WTC11 (cell line): ENCODE measurements around the gene TSPAN4. TPM values are rescaled to one million over a fixed set of nuclear protein-coding genes. Genes with fewer than 3 reads are reported as not detected.

ENCODE experiments used
- CREB1 ChIP-seq: sonication (generic); formaldehyde crosslinking; IDR thresholded peaks from 2 replicates; pipeline ENCODE4 v1.8.0; 2023; ENCODE audit warnings: mild to moderate bottlenecking, missing genetic modification reagents
- ESRRA ChIP-seq: sonication (generic); formaldehyde crosslinking; IDR thresholded peaks from 2 replicates; pipeline ENCODE4 v1.8.1; 2022; ENCODE audit warnings: mild to moderate bottlenecking, missing genetic modification reagents, borderline replicate concordance
- FOXJ3 ChIP-seq: sonication (generic); formaldehyde crosslinking; IDR thresholded peaks from 2 replicates; pipeline ENCODE4 v1.9.0; 2021; ENCODE audit warnings: missing genetic modification reagents, mild to moderate bottlenecking, borderline replicate concordance
- NFYB ChIP-seq: sonication (generic); formaldehyde crosslinking; conservative IDR thresholded peaks from 2 replicates; pipeline ENCODE4 v1.8.0; 2022; ENCODE audit warnings: low read depth, missing genetic modification reagents
- NR3C1 ChIP-seq: sonication (generic); formaldehyde crosslinking; conservative IDR thresholded peaks from 2 replicates; pipeline ENCODE4 v1.8.1; 2023; ENCODE audit warnings: low read depth, mild to moderate bottlenecking, missing genetic modification reagents
- OVOL2 ChIP-seq: fragments of 250-450 bp; sonication (Bioruptor Pico); IDR thresholded peaks from 2 replicates; pipeline ENCODE4 v1.9.0; 2021; ENCODE audit warnings: mild to moderate bottlenecking, borderline replicate concordance
- RORB ChIP-seq: fragments of 250-450 bp; sonication (Bioruptor Pico); IDR thresholded peaks from 2 replicates; pipeline ENCODE4 v1.9.0; 2021; ENCODE audit warnings: mild to moderate bottlenecking
- SMAD3 ChIP-seq: sonication (generic); formaldehyde crosslinking; IDR thresholded peaks from 2 replicates; pipeline ENCODE4 v1.8.0; 2022; ENCODE audit warnings: missing genetic modification reagents, mild to moderate bottlenecking, borderline replicate concordance
- SOX15 ChIP-seq: fragments of 250-450 bp; sonication (Bioruptor Pico); IDR thresholded peaks from 2 replicates; pipeline ENCODE4 v1.9.0; 2021; ENCODE audit warnings: mild to moderate bottlenecking
- TCF7 ChIP-seq: sonication (generic); formaldehyde crosslinking; IDR thresholded peaks from 2 replicates; pipeline ENCODE4 v1.8.0; 2022; ENCODE audit warnings: mild to moderate bottlenecking, low read depth, missing genetic modification reagents, moderate library complexity
- TEAD4 ChIP-seq: sonication (generic); formaldehyde crosslinking; IDR thresholded peaks from 2 replicates; pipeline ENCODE4 v1.8.0; 2022; ENCODE audit warnings: mild to moderate bottlenecking, missing genetic modification reagents
- TP53 ChIP-seq: sonication (generic); formaldehyde crosslinking; IDR thresholded peaks from 2 replicates; pipeline ENCODE4 v1.8.1; 2023; ENCODE audit warnings: mild to moderate bottlenecking, missing genetic modification reagents
- ZNF232 ChIP-seq: sonication (generic); formaldehyde crosslinking; IDR thresholded peaks from 2 replicates; pipeline ENCODE4 v1.8.0; 2022; ENCODE audit warnings: mild to moderate bottlenecking, missing genetic modification reagents
- ZNF396 ChIP-seq: fragments of 250-450 bp; sonication (Bioruptor Pico); IDR thresholded peaks from 2 replicates; pipeline ENCODE4 v1.8.0; 2021; ENCODE audit warnings: mild to moderate bottlenecking, moderate library complexity, borderline replicate concordance
- ZNF416 ChIP-seq: fragments of 250-450 bp; sonication (Bioruptor Pico); IDR thresholded peaks from 2 replicates; pipeline ENCODE4 v1.9.0; 2021; ENCODE audit warnings: mild to moderate bottlenecking, inconsistent platforms
- ZNF671 ChIP-seq: fragments of 250-450 bp; sonication (Bioruptor Pico); IDR thresholded peaks from 2 replicates; pipeline ENCODE4 v1.8.0; 2021; ENCODE audit warnings: mild to moderate bottlenecking
- total RNA-seq: library from RNA; stranded (reverse); gene quantifications from 3 replicates; pipeline ENCODE4 v1.2.3, GENCODE V29; 2021
- TF ChIP-seq, protein P1 (sequence below): sonication (generic); formaldehyde crosslinking; IDR thresholded peaks from 2 replicates; pipeline ENCODE4 v1.8.1; 2023; ENCODE audit warnings: mild to moderate bottlenecking, missing genetic modification reagents, borderline replicate concordance
- TF ChIP-seq, protein P2 (sequence below): sonication (generic); formaldehyde crosslinking; conservative IDR thresholded peaks from 2 replicates; pipeline ENCODE4 v1.8.1; 2023; ENCODE audit warnings: mild to moderate bottlenecking, low read depth, missing genetic modification reagents, moderate library complexity
- TF ChIP-seq, protein P3 (sequence below): sonication (generic); formaldehyde crosslinking; IDR thresholded peaks from 2 replicates; pipeline ENCODE4 v1.8.0; 2022; ENCODE audit warnings: mild to moderate bottlenecking, missing genetic modification reagents
- TF ChIP-seq, protein P4 (sequence below): sonication (generic); formaldehyde crosslinking; IDR thresholded peaks from 2 replicates; pipeline ENCODE4 v1.8.1; 2023; ENCODE audit warnings: mild to moderate bottlenecking, missing genetic modification reagents, moderate library complexity
- TF ChIP-seq, protein P5 (sequence below): sonication (generic); formaldehyde crosslinking; conservative IDR thresholded peaks from 2 replicates; pipeline ENCODE4 v1.8.1; 2022; ENCODE audit warnings: mild to moderate bottlenecking, missing genetic modification reagents
- TF ChIP-seq, protein P6 (sequence below): fragments of 250-450 bp; sonication (Bioruptor Pico); IDR thresholded peaks from 2 replicates; pipeline ENCODE4 v1.9.0; 2021; ENCODE audit warnings: mild to moderate bottlenecking
- TF ChIP-seq, protein P7 (sequence below): sonication (generic); formaldehyde crosslinking; IDR thresholded peaks from 2 replicates; pipeline ENCODE4 v1.8.0; 2022; ENCODE audit warnings: mild to moderate bottlenecking, missing genetic modification reagents
- TF ChIP-seq, protein P8 (sequence below): fragments of 200-600 bp; IDR thresholded peaks from 2 replicates; pipeline ENCODE4 v1.8.0; 2022; ENCODE audit warnings: antibody characterized with exemption
- TF ChIP-seq, protein P9 (sequence below): fragments of 250-450 bp; sonication (Bioruptor Pico); IDR thresholded peaks from 2 replicates; pipeline ENCODE4 v2.1.2; 2022; ENCODE audit warnings: mild to moderate bottlenecking, moderate library complexity

Gene TSPAN4
- total RNA-seq, 1 experiment from 2014 or later: 94.3 TPM

DNA sequence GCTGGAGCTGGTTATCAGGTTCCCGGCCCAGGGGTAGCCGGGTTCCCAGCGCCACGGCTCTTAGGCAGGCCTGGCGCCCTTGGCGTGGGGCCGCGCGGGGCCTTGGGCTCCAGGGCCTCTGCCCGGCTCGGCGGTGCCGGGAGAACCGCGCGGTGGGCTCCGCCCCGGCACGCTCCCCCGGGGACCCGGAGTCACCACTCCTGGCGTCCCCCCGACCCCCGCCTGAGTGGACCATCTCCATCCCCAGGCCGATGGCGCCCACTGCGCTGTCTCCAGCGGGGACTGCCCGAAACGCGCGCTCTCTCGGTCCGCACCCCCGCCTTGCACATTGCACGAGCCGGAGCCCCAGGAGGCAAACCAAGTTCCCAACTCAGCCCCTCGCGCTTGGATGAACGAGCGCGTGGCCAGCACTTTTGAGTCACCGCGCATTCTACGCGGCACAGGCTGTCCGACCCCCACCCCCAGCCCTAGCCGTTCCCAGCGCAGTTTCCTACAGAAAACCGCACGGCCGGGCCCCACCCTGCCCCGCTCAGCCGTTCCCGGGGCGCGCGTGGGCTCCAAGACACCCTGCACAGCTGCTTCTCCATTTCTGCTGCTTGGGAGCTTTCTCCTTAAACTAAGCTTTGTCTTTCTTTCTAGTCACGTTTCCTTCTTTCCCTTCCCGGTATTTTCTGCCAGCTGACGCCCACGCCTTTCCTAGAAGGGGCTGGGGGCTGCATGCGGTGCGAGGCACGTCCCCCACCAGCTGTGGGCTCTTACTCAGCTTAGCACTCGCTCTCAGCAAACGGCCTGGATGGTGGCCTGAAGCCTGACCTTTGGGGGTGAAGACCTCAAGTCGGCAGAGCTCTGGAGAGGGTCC is 68.6 kb downstream of the TSPAN4 start (continued):
- 0 out of 2 replicates have a peak, but pooled peaks have one; percentile 22 for TF ChIP-seq NFYB
- TF ChIP-seq ZNF396 (CRISPR knock-in tag): no peak
- TF ChIP-seq, protein P1, sequence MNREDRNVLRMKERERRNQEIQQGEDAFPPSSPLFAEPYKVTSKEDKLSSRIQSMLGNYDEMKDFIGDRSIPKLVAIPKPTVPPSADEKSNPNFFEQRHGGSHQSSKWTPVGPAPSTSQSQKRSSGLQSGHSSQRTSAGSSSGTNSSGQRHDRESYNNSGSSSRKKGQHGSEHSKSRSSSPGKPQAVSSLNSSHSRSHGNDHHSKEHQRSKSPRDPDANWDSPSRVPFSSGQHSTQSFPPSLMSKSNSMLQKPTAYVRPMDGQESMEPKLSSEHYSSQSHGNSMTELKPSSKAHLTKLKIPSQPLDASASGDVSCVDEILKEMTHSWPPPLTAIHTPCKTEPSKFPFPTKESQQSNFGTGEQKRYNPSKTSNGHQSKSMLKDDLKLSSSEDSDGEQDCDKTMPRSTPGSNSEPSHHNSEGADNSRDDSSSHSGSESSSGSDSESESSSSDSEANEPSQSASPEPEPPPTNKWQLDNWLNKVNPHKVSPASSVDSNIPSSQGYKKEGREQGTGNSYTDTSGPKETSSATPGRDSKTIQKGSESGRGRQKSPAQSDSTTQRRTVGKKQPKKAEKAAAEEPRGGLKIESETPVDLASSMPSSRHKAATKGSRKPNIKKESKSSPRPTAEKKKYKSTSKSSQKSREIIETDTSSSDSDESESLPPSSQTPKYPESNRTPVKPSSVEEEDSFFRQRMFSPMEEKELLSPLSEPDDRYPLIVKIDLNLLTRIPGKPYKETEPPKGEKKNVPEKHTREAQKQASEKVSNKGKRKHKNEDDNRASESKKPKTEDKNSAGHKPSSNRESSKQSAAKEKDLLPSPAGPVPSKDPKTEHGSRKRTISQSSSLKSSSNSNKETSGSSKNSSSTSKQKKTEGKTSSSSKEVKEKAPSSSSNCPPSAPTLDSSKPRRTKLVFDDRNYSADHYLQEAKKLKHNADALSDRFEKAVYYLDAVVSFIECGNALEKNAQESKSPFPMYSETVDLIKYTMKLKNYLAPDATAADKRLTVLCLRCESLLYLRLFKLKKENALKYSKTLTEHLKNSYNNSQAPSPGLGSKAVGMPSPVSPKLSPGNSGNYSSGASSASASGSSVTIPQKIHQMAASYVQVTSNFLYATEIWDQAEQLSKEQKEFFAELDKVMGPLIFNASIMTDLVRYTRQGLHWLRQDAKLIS (CRISPR knock-in tag): no peak
- TF ChIP-seq, protein P2, sequence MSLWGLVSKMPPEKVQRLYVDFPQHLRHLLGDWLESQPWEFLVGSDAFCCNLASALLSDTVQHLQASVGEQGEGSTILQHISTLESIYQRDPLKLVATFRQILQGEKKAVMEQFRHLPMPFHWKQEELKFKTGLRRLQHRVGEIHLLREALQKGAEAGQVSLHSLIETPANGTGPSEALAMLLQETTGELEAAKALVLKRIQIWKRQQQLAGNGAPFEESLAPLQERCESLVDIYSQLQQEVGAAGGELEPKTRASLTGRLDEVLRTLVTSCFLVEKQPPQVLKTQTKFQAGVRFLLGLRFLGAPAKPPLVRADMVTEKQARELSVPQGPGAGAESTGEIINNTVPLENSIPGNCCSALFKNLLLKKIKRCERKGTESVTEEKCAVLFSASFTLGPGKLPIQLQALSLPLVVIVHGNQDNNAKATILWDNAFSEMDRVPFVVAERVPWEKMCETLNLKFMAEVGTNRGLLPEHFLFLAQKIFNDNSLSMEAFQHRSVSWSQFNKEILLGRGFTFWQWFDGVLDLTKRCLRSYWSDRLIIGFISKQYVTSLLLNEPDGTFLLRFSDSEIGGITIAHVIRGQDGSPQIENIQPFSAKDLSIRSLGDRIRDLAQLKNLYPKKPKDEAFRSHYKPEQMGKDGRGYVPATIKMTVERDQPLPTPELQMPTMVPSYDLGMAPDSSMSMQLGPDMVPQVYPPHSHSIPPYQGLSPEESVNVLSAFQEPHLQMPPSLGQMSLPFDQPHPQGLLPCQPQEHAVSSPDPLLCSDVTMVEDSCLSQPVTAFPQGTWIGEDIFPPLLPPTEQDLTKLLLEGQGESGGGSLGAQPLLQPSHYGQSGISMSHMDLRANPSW (CRISPR knock-in tag): no peak
- TF ChIP-seq ZNF416 (CRISPR knock-in tag): 0 out of 2 replicates have a peak, but pooled peaks have one; percentile 51
- no peak for TF ChIP-seq ZNF671 (CRISPR knock-in tag)
- TF ChIP-seq ESRRA (CRISPR knock-in tag): no peak
- TF ChIP-seq FOXJ3 (CRISPR knock-in tag): no peak
- TF ChIP-seq, protein P3, sequence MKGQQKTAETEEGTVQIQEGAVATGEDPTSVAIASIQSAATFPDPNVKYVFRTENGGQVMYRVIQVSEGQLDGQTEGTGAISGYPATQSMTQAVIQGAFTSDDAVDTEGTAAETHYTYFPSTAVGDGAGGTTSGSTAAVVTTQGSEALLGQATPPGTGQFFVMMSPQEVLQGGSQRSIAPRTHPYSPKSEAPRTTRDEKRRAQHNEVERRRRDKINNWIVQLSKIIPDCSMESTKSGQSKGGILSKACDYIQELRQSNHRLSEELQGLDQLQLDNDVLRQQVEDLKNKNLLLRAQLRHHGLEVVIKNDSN (CRISPR knock-in tag): no peak
- no peak for TF ChIP-seq TEAD4
- TF ChIP-seq, protein P4, sequence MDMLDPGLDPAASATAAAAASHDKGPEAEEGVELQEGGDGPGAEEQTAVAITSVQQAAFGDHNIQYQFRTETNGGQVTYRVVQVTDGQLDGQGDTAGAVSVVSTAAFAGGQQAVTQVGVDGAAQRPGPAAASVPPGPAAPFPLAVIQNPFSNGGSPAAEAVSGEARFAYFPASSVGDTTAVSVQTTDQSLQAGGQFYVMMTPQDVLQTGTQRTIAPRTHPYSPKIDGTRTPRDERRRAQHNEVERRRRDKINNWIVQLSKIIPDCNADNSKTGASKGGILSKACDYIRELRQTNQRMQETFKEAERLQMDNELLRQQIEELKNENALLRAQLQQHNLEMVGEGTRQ (CRISPR knock-in tag): no peak
- TF ChIP-seq TCF7 (CRISPR knock-in tag): 0 out of 2 replicates have a peak, but pooled peaks have one; percentile 80
- TF ChIP-seq ZNF232: peak; percentile 11; the same call in 1 of the 2 replicates
- TF ChIP-seq CREB1 (CRISPR knock-in tag): no peak
- no peak for TF ChIP-seq NR3C1
- TF ChIP-seq, protein P5, sequence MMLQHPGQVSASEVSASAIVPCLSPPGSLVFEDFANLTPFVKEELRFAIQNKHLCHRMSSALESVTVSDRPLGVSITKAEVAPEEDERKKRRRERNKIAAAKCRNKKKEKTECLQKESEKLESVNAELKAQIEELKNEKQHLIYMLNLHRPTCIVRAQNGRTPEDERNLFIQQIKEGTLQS (CRISPR knock-in tag): no peak
- TF ChIP-seq, protein P6, sequence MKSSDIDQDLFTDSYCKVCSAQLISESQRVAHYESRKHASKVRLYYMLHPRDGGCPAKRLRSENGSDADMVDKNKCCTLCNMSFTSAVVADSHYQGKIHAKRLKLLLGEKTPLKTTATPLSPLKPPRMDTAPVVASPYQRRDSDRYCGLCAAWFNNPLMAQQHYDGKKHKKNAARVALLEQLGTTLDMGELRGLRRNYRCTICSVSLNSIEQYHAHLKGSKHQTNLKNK: no peak
- TF ChIP-seq, protein P7, sequence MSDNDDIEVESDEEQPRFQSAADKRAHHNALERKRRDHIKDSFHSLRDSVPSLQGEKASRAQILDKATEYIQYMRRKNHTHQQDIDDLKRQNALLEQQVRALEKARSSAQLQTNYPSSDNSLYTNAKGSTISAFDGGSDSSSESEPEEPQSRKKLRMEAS (CRISPR knock-in tag): peak; percentile 44; the same call in 1 of the 2 replicates
- TF ChIP-seq SOX15: no peak
- TF ChIP-seq RORB: no peak
- no peak for TF ChIP-seq OVOL2 (CRISPR knock-in tag)
- no peak for TF ChIP-seq TP53 (CRISPR knock-in tag)
- TF ChIP-seq, protein P8, sequence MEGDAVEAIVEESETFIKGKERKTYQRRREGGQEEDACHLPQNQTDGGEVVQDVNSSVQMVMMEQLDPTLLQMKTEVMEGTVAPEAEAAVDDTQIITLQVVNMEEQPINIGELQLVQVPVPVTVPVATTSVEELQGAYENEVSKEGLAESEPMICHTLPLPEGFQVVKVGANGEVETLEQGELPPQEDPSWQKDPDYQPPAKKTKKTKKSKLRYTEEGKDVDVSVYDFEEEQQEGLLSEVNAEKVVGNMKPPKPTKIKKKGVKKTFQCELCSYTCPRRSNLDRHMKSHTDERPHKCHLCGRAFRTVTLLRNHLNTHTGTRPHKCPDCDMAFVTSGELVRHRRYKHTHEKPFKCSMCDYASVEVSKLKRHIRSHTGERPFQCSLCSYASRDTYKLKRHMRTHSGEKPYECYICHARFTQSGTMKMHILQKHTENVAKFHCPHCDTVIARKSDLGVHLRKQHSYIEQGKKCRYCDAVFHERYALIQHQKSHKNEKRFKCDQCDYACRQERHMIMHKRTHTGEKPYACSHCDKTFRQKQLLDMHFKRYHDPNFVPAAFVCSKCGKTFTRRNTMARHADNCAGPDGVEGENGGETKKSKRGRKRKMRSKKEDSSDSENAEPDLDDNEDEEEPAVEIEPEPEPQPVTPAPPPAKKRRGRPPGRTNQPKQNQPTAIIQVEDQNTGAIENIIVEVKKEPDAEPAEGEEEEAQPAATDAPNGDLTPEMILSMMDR: no peak
- TF ChIP-seq, protein P9, sequence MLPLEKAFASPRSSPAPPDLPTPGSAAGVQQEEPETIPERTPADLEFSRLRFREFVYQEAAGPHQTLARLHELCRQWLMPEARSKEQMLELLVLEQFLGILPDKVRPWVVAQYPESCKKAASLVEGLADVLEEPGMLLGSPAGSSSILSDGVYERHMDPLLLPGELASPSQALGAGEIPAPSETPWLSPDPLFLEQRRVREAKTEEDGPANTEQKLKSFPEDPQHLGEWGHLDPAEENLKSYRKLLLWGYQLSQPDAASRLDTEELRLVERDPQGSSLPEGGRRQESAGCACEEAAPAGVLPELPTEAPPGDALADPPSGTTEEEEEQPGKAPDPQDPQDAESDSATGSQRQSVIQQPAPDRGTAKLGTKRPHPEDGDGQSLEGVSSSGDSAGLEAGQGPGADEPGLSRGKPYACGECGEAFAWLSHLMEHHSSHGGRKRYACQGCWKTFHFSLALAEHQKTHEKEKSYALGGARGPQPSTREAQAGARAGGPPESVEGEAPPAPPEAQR (CRISPR knock-in tag): no peak
- peak; percentile 27; the same call in 1 of the 2 replicates for TF ChIP-seq SMAD3 (CRISPR knock-in tag)
